WTC11 (cell line): ENCODE measurements around the gene PCSK7.
"Not testable (repeated sequence)": the region's sequence is repeated elsewhere in the genome, so short reads cannot be mapped to it uniquely, and the experiment has no call there.

ENCODE experiments used
- CREB1 ChIP-seq: sonication (generic); formaldehyde crosslinking; IDR thresholded peaks from 2 replicates; pipeline ENCODE4 v1.8.0; 2023; ENCODE audit warnings: mild to moderate bottlenecking, missing genetic modification reagents
- ESRRA ChIP-seq: sonication (generic); formaldehyde crosslinking; IDR thresholded peaks from 2 replicates; pipeline ENCODE4 v1.8.1; 2022; ENCODE audit warnings: mild to moderate bottlenecking, missing genetic modification reagents, borderline replicate concordance
- FOXP1 ChIP-seq: sonication (generic); formaldehyde crosslinking; IDR thresholded peaks from 2 replicates; pipeline ENCODE4 v1.8.0; 2022; ENCODE audit warnings: missing genetic modification reagents, mild to moderate bottlenecking, moderate library complexity, borderline replicate concordance
- JUN ChIP-seq: sonication (generic); formaldehyde crosslinking; IDR thresholded peaks from 2 replicates; pipeline ENCODE4 v1.8.0; 2023; ENCODE audit warnings: mild to moderate bottlenecking, missing genetic modification reagents
- KAT7 ChIP-seq: sonication (generic); formaldehyde crosslinking; IDR thresholded peaks from 2 replicates; pipeline ENCODE4 v1.8.1; 2023; ENCODE audit warnings: missing genetic modification reagents, mild to moderate bottlenecking, borderline replicate concordance
- SP1 ChIP-seq: sonication (generic); formaldehyde crosslinking; conservative IDR thresholded peaks from 2 replicates; pipeline ENCODE4 v1.8.1; 2022; ENCODE audit warnings: missing genetic modification reagents
- ZNF121 ChIP-seq: sonication (generic); formaldehyde crosslinking; IDR thresholded peaks from 2 replicates; pipeline ENCODE4 v1.8.0; 2023; ENCODE audit warnings: missing genetic modification reagents
- TF ChIP-seq, protein P1 (sequence below): fragments of 200-600 bp; IDR thresholded peaks from 2 replicates; pipeline ENCODE4 v1.8.0; 2022; ENCODE audit warnings: antibody characterized with exemption
- TF ChIP-seq, protein P2 (sequence below): sonication (generic); formaldehyde crosslinking; IDR thresholded peaks from 2 replicates; pipeline ENCODE4 v1.8.1; 2023; ENCODE audit warnings: mild to moderate bottlenecking, missing genetic modification reagents, moderate library complexity
- TF ChIP-seq, protein P3 (sequence below): sonication (generic); formaldehyde crosslinking; IDR thresholded peaks from 2 replicates; pipeline ENCODE4 v1.8.1; 2023; ENCODE audit warnings: mild to moderate bottlenecking, moderate library complexity, missing genetic modification reagents
- TF ChIP-seq, protein P4 (sequence below): sonication (generic); formaldehyde crosslinking; IDR thresholded peaks from 2 replicates; pipeline ENCODE4 v1.8.0; 2023; ENCODE audit warnings: missing genetic modification reagents
- TF ChIP-seq, protein P5 (sequence below): sonication (generic); formaldehyde crosslinking; IDR thresholded peaks from 2 replicates; pipeline ENCODE4 v1.8.0; 2022; ENCODE audit warnings: mild to moderate bottlenecking, missing genetic modification reagents
- TF ChIP-seq, protein P6 (sequence below): fragments of 250-450 bp; sonication (Bioruptor Pico); IDR thresholded peaks from 2 replicates; pipeline ENCODE4 v1.9.0; 2021; ENCODE audit warnings: moderate library complexity, mild to moderate bottlenecking, inconsistent platforms, borderline replicate concordance

DNA sequence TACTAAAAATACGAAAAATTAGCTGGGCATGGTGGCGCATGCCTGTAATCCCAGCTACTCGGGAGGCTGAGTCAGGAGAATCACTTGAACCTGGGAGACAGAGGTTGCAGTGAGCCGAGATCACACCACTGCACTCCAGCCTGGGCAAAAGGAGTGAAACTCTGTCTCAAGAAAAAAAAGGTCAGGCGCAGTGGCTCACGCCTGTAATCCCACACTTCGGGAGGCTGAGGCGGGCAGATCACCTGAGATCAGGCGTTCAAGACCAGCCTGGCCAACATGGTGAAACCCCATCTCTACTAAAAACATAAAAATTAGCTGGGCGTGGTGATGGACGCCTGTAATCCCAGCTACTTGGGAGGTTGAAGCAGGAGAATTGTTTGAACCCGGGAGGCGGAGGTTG lies 48.7 kb downstream of the PCSK7 start:
- TF ChIP-seq, protein P1, sequence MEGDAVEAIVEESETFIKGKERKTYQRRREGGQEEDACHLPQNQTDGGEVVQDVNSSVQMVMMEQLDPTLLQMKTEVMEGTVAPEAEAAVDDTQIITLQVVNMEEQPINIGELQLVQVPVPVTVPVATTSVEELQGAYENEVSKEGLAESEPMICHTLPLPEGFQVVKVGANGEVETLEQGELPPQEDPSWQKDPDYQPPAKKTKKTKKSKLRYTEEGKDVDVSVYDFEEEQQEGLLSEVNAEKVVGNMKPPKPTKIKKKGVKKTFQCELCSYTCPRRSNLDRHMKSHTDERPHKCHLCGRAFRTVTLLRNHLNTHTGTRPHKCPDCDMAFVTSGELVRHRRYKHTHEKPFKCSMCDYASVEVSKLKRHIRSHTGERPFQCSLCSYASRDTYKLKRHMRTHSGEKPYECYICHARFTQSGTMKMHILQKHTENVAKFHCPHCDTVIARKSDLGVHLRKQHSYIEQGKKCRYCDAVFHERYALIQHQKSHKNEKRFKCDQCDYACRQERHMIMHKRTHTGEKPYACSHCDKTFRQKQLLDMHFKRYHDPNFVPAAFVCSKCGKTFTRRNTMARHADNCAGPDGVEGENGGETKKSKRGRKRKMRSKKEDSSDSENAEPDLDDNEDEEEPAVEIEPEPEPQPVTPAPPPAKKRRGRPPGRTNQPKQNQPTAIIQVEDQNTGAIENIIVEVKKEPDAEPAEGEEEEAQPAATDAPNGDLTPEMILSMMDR = not testable (repeated sequence)
- not testable (repeated sequence) for TF ChIP-seq JUN (CRISPR knock-in tag); FOXP1 (CRISPR knock-in tag); CREB1 (CRISPR knock-in tag); SP1 (CRISPR knock-in tag); KAT7 (CRISPR knock-in tag); ZNF121; ESRRA (CRISPR knock-in tag)
- TF ChIP-seq, protein P2, sequence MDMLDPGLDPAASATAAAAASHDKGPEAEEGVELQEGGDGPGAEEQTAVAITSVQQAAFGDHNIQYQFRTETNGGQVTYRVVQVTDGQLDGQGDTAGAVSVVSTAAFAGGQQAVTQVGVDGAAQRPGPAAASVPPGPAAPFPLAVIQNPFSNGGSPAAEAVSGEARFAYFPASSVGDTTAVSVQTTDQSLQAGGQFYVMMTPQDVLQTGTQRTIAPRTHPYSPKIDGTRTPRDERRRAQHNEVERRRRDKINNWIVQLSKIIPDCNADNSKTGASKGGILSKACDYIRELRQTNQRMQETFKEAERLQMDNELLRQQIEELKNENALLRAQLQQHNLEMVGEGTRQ (CRISPR knock-in tag) = not testable (repeated sequence)
- TF ChIP-seq, protein P3, sequence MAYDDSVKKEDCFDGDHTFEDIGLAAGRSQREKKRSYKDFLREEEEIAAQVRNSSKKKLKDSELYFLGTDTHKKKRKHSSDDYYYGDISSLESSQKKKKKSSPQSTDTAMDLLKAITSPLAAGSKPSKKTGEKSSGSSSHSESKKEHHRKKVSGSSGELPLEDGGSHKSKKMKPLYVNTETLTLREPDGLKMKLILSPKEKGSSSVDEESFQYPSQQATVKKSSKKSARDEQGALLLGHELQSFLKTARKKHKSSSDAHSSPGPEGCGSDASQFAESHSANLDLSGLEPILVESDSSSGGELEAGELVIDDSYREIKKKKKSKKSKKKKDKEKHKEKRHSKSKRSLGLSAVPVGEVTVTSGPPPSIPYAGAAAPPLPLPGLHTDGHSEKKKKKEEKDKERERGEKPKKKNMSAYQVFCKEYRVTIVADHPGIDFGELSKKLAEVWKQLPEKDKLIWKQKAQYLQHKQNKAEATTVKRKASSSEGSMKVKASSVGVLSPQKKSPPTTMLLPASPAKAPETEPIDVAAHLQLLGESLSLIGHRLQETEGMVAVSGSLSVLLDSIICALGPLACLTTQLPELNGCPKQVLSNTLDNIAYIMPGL (CRISPR knock-in tag) = not testable (repeated sequence)
- TF ChIP-seq, protein P4, sequence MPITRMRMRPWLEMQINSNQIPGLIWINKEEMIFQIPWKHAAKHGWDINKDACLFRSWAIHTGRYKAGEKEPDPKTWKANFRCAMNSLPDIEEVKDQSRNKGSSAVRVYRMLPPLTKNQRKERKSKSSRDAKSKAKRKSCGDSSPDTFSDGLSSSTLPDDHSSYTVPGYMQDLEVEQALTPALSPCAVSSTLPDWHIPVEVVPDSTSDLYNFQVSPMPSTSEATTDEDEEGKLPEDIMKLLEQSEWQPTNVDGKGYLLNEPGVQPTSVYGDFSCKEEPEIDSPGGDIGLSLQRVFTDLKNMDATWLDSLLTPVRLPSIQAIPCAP (CRISPR knock-in tag) = not testable (repeated sequence)
- TF ChIP-seq, protein P5, sequence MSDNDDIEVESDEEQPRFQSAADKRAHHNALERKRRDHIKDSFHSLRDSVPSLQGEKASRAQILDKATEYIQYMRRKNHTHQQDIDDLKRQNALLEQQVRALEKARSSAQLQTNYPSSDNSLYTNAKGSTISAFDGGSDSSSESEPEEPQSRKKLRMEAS (CRISPR knock-in tag) = not testable (repeated sequence)
- TF ChIP-seq, protein P6, sequence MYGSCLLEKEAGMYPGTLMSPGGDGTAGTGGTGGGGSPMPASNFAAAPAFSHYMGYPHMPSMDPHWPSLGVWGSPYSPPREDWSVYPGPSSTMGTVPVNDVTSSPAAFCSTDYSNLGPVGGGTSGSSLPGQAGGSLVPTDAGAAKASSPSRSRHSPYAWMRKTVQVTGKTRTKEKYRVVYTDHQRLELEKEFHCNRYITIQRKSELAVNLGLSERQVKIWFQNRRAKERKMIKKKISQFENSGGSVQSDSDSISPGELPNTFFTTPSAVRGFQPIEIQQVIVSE (CRISPR knock-in tag) = not testable (repeated sequence)
